ENCODE data around the gene ARID3A.

- TF ChIP-seq POLR2AphosphoS5 (IDR thresholded peaks at IDR 0.05; ENCODE audit: low read depth, low read length), result no peak
- TF ChIP-seq CTCF (IDR thresholded peaks at IDR 0.05), result no peak
- TF ChIP-seq SIN3A (IDR thresholded peaks at IDR 0.05; ENCODE audit: borderline replicate concordance, insufficient read depth, low read depth, low read length), result no peak
These were observed 46.0 kb downstream of the ARID3A start for GRCh38 chr19:971795-972194.

Data from Panc1 (cell line).